NCI-H1105 treated with DMSO at 0.1 percent for 48 hours (cell line): ENCODE data around the gene ANKRD18B.
"Not testable (repeated sequence)": the region's sequence is repeated elsewhere in the genome, so short reads cannot be mapped to it uniquely, and the experiment has no call there.

Source experiments
- DNase-seq: peaks from one replicate; lab custom pipeline; 2025; lab: John Stamatoyannopoulos, UW

ANKRD18B gene

GRCh38 chr9:33533958-33534357 is 9.9 kb downstream of the ANKRD18B start:
- DNase-seq: not testable (repeated sequence)

DNA sequence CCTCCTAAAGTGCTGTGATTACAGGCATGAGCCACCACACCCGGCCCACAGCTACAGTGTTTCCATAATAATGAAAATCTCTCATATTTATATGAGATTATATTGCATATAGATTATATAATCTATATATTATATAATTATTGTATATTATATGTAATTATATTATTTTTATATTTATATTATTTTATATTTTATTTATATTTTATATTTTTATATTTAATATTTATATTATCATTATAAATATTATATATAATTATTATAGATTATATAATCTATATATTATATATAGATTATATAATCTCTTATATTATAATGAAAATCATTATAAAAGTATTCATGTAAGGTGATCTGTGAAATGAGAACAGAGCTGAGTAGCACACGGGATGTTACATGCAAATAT is 11.5 kb downstream of the ANKRD18B start:
- DNase-seq: no peak

GRCh38 chr9:33543463-33543862 is 19.4 kb downstream of the ANKRD18B start:
- DNase-seq: not testable (repeated sequence)

DNA sequence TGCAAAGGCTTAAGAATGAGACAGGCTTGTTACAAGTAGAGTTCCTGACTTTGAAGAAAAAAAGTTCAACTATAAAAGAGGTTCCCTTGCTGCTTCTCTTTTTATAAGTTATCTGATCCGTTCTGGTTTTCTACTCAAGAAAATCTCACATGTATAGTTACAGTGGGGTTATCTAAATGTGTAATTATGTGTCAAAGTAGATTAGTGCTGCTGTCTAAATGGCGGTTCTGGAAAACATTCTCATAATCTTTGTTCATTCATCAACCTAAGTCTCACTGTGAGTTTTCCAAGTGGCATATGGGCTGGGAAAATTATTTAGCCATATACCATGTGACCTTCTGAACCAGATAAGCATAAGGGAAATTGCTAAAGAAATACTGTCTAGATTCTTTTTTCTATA is 21.7 kb downstream of the ANKRD18B start:
- not testable (repeated sequence) for DNase-seq

DNA sequence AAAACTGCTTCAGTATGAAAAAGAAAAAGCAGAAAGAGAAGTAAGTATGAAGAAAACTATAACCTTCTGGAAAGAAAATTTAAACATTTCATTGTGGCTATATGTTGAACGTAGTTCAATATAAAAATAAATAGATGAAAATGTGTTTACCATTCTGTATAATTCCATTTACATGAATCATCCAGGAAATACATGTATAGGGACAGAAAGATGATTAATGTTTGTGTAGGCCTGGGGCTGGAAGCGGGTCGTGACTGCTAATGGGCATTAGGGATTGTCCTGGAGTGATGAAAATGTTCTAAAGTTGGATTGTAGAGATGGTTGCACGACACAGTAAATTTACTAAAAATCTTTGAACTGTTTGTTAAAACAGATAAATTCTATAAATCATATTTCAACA is 24.8 kb downstream of the ANKRD18B start:
- not testable (repeated sequence) for DNase-seq

DNA sequence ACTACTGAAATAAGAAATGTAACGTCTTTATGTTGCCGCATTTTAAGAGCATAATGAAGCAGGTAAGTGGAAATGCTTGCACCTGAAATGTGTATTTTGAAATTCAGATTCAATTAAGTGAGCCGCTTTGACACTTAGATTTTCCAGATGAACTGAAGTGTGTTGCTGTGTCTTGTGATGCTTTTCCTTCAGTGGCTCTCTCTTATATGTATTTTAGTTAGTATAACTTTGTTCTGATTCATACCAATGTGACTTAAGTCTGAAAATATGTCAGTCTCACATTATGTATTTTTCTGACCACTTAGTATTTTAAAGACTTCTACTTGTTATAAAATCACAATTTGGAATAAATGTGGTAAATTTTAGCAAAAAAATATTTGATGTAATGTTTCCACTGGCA is 25.4 kb downstream of the ANKRD18B start:
- DNase-seq: not testable (repeated sequence)

DNA sequence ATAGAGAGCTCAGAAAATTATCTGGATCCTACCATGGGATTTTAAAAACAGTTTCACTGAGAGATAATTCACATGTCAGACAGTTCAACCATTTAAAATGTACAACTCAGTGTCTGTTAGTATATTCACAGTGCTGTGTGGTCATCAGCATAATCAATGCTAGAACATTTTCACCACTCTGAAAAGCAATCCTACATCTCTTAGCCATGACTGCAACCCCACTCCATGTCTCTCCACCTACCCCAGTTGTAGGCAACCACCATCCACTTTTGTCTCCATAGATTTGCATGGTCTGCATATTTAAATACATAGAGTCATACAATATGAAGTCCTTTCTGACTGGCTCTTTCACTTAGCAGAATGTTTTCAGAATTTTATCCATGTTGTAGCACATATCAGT is 27.1 kb downstream of the ANKRD18B start:
- not testable (repeated sequence) for DNase-seq

GRCh38 chr9:33552315-33552725 is 28.3 kb downstream of the ANKRD18B start:
- peak; percentile 51 for DNase-seq

DNA sequence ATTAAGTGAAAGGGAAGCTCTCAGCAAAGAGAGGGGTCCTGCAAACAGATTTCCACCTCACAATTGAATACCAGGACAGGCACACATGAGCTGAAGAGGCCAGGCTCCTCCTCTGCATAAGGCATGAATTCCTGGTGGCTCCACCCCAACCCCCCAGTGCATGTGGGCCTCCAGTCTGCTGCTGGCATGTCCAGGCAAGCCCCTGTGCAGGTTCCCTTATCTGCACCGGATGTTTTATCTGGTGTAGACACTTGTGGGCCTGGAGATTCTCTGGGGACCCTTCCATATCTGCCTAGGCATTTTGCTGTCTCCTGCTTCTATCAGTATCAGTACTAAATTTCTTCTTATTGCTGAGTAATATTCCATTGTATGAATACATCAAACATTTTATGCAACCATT is 36.2 kb downstream of the ANKRD18B start:
- not testable (repeated sequence) for DNase-seq

GRCh38 chr9:33562196-33562595 is 38.1 kb downstream of the ANKRD18B start:
- DNase-seq: not testable (repeated sequence)

DNA sequence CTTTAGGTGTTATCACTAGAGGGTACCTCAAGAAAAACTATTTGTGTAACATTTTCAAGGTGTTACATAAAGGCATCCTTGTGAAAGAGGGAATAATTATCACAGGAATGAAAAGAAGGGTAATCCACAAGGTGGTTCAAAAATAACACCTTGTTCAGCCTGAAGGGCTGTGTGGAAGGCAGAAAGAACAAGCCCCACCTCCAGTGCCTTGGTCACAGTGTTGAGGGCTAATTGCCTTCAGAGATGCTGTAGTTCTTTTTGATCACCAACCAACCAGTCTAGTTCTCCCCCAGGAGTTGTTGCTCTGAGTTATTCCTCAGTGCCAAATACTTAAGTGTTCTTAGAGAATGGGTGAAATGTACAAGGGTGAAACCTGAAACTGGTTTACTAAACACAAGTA is 43.7 kb downstream of the ANKRD18B start:
- DNase-seq: not testable (repeated sequence)

DNA sequence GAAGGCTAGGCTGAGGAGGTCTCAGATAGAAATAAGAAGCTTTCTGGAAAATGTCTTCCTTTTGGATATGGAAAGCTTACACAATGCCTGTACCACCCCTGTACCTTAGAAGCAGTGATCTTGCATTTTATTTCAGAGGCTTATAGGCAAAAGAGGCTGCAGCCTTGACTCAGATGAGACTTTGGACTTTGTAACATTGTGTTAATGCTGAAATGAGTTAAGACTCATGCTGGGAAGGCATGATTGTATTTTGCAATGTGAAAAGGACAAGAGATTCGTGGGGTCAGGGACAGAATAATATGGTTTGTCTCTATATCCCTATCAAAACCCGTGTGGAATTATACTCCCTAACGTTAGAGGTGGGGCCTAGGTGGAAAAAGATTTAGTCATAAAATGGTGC is 53.7 kb downstream of the ANKRD18B start:
- DNase-seq: not testable (repeated sequence)

GRCh38 chr9:33579996-33580395 is 55.9 kb downstream of the ANKRD18B start:
- DNase-seq: not testable (repeated sequence)

- DNase-seq: not testable (repeated sequence)
These were observed 58.6 kb downstream of the ANKRD18B start for GRCh38 chr9:33582686-33583085.

GRCh38 chr9:33586128-33586527 is 62.1 kb downstream of the ANKRD18B start:
- not testable (repeated sequence) for DNase-seq

- DNase-seq: not testable (repeated sequence)
These were observed 63.7 kb downstream of the ANKRD18B start for GRCh38 chr9:33587799-33588198.

DNA sequence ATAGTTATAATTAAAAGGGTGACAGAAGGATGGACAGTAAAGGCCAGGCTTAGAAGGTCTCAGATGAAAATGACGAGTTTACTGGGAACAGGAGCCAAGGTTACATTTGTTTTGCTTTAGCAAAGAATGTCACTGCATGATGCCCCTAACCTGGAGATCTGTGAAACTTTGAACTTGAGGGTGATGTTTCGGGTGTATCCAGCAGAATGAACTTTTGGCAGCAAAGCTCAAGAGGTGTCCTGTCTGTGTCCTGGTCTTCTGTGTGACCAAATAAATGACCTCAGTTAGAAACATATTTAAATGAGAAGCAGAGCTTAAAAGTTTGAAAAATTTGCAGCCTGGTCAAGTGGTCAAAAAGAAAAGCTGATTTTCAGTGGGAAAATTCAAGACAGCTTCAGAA is 64.8 kb downstream of the ANKRD18B start:
- DNase-seq: not testable (repeated sequence)

DNA sequence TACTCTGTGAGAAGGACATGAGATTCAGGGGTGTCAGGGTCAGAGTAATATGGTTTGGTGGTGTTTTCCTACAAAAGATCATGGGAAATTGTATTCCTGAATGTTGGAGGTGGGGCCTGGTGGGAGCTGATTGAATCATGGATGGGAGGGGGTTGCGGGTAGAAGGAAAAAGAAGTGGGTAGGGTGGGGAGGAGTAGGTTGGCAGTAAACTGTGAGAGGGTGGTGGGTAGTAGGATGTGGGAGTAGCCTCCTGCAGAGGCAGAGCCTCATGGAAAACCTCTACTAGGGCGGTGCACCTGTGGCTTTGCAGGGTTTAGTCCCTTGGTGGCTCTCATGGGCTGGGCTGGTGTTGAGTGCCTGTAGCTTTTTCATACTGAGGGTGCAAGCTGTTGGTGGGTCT is 66.8 kb downstream of the ANKRD18B start:
- DNase-seq: not testable (repeated sequence)

GRCh38 chr9:33596974-33597373 is 72.9 kb downstream of the ANKRD18B start:
- DNase-seq: not testable (repeated sequence)

DNA sequence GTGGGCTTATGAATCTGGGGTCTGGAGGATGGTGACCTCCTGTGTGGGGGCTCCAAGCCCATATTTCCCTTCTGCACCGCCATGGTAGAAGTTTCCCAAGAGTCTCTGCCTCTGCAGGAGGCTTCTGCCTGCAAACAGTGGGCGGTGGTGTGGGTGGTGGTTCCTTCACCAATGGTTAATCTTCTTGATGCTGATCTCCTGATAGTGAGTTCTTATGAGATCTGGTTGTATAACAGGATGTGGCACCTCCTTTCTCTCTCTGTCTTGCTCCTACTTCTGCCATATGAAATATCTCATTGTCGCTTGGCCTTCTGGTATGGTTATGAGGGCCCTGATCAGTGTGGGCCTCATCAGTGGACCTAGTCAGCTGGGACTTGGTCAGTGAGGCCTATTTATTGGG is 73.3 kb downstream of the ANKRD18B start:
- not testable (repeated sequence) for DNase-seq

GRCh38 chr9:33598796-33599379 is 74.8 kb downstream of the ANKRD18B start:
- not testable (repeated sequence) for DNase-seq

- not testable (repeated sequence) for DNase-seq
These were observed 76.9 kb downstream of the ANKRD18B start for GRCh38 chr9:33600911-33601310.

- DNase-seq: not testable (repeated sequence)
These were observed 80.2 kb downstream of the ANKRD18B start for GRCh38 chr9:33604249-33604648.

DNA sequence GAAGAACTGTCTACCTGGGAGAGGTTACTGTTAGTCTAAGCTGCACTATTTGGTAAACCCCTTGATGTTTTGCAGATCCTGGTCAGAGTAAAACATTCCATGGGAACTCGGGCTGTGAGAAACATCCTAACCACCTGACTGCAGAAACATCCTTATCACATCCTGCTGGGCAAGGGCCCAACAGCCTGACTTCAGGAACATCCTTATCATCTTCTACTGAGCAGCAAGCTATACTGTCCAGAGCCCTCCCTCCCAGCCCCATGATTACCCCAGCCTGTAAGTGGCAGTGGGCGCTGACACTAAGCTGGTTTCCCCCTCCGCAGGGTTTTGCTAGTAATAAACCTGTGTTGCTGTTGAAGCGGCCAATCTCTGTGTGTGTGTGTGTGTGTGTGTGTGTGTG is 80.9 kb downstream of the ANKRD18B start:
- DNase-seq: not testable (repeated sequence)
